GM18511 (cell line): ENCODE measurements around the gene MUC12.
"Not testable (repeated sequence)": the region's sequence is repeated elsewhere in the genome, so short reads cannot be mapped to it uniquely, and the experiment has no call there.

ENCODE experiments used
- ATAC-seq: cut with Tn5 transposase; IDR thresholded peaks from one replicate; pipeline ENCODE4 v1.9.1; 2021; ENCODE audit warnings: mild to moderate bottlenecking, moderate library complexity; ENCODE audit not compliant: unreplicated experiment

The MUC12 gene

GRCh38 chr7:100969066-100969615 is at the start of gene MUC12:
TSS of gene MUC12 (plus strand) at chr7:100969565. CDS start at chr7:100969623, 58 bp downstream.
- ATAC-seq = no peak

GRCh38 chr7:100919779-100920437 is 49.5 kb upstream of the MUC12 start:
- not testable (repeated sequence) for ATAC-seq

DNA sequence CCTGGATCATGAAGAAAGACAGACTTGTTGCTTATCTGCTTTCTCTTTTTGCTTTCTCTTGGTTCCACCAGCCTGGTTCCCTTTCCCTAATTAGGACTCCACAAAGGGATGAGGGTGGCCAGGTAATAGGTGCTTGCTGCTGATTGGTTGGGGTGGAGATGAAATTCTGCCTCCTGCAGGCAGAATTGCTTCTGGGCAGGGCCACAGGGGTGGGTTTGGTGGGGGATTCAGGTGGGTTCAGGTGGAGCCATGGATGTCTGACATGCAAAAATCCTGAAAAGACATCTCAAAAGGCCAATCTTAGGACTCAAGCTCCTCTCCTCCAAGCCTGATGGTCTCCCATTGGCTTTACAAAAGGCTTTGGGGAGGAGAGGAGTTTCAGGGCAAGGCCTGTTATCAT is 48.3 kb upstream of the MUC12 start:
- no peak for ATAC-seq

DNA sequence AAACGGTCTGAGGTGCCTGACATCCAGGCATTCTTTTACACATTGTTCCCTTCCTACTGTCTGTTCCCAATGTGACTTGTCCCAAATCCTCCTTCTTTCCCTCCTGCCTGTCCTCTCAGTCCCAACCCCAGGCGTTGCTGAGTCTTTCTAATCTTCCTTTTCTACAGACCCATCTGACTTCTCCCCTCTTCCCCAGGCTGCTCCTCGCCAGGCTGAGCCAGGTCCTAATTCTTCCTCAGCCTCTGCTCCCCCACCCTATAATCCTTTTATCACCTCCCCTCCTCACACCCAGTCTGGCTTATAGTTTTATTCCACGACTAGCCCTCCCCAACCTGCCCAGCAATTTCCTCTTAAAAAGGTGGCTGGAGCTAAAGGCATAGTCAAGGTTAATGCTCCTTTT is 45.7 kb upstream of the MUC12 start:
- not testable (repeated sequence) for ATAC-seq

DNA sequence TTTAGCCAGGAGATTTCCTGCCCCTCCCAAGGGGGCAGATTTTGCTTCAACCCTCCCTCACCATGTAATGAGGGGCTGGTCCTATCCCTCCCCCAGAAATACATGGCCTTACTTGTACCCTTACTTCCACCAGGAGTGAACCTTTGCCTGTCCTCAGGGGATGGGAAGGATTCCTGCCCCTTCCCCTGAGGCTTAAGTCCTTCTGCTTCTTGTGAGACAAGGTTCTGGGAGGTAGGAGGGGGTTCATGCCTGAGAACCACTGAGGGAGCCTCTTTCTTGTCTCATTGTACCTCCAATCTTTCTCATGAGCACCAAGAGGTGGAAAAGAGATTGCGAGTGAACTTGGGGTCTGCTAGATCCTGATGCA is 39.6 kb upstream of the MUC12 start:
- ATAC-seq = no peak

- no peak for ATAC-seq
Observed at GRCh38 chr7:100933734-100934133, 35.6 kb upstream of the MUC12 start.

DNA sequence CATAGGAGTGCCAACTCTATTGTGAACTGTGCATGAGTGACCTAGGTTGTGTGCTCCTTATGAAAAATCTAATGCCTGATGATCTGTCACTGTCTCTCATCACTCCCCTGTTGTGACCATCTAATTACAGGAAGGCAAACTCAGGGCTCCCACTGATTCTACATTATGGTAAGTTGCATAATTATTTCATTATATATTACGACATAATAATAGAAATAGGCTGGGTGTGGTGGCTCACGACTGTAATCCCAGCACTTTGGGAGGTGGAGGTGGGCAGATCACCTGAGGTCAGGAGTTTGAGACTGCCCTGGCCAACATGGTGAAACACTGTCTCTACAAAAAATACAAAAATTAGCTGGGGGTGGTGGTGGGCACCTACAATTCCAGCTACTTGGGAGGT is 34.0 kb upstream of the MUC12 start:
- ATAC-seq = not testable (repeated sequence)

DNA sequence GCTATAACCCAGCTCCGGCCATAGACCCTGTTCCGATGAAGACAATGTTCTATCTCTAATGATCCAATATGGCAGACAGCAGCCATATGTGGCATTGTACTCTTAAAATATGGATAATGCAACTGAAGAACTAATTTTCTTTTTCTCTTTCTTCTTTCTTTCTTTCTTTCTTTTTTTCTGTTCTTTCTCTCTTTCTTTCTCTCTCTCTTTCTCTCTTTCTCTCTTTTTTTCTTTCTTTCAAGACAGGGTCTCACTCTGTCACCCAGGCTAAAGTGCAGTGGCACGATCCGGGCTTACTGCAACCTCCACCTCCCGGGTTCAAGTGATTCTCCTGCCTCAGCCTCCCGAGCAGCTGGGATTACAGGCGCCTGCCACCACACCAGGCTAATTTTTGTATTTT is 33.2 kb upstream of the MUC12 start:
- not testable (repeated sequence) for ATAC-seq

DNA sequence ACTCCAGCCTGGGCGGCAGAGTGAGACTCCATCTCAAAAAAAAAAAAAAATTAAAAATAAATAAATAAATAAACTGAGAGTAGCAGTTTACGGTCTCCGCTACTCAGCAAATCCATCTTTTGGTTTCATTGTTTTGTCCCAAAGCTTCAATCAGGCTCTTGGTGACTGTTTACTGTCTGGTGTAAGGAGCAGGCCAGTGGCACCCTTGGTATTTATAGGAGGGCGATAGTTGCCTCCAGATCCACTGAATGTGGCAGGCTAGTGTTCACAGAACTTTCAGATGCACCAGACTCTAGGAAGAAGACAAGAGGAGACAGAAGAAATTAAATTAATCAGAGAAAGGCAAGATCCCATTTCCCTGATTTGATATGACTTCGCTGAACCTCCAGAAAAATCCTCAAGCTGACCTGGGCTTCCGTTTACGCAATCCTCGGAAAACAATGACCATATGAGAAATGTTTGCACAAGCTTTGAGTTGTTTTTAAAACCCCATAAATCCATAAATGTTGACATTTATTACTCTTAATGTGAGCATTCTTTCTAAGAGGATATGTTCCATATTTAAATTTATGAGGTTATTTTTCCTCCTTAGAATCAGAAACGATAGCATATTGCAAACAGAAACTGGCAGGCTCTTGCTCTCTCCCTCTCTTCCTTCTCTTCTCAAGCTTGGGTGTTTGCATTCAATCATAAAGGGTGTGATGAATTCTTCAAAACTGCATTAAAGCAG is 27.2 kb upstream of the MUC12 start:
- ATAC-seq = no peak

DNA sequence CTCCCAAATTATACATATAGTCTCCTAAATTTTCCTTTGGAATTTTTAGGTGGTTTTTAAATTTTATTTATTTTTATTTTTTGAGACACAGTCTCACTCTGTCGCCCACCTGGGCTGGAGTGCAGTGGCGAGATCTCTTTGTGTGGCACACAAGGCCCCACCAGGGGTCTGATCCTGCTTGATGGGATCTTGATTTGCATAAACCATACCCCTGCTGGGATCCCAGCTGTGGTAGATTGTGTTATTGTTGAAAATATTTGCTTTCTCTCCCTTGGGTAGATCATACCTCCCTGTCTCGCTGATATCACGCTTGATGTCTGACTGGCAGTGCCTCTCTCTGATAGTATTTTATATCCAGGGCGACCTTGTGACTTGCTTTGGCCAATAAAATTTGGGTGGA is 25.7 kb upstream of the MUC12 start:
- no peak for ATAC-seq

GRCh38 chr7:100944138-100944537 is 25.2 kb upstream of the MUC12 start:
- ATAC-seq = no peak

- no peak for ATAC-seq
Observed at GRCh38 chr7:100946111-100946510, 23.3 kb upstream of the MUC12 start.

DNA sequence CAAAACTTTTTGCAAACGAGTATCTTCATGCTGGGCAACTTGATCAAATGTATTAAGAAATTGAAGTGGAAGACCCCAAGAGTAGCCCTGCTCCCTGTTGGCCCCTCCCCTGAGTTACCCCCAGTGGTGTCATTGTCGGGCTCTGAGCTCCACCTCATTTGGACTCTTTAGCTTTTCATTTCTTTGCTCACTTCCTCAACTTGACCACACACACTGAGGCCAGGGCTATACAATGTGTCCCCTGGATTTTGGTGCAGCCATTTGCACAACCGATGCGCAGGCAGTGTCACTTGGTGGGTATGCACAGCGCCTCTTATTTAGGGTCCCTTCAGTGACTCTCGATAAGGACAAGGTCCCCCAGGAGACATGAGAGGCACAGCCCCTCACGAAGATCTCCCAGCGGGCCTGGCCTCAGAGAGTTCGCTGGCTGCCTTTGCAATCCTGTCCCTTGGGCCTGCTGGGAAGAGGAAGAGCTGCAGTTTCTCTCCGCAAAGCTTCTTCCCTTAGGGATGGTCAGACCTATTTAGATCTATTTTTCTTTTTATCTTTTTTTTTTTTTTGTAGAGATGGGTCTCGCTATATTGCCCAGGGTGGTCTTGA is 22.5 kb upstream of the MUC12 start:
- ATAC-seq = no peak

- no peak for ATAC-seq
Observed at GRCh38 chr7:100947792-100948191, 21.6 kb upstream of the MUC12 start.

DNA sequence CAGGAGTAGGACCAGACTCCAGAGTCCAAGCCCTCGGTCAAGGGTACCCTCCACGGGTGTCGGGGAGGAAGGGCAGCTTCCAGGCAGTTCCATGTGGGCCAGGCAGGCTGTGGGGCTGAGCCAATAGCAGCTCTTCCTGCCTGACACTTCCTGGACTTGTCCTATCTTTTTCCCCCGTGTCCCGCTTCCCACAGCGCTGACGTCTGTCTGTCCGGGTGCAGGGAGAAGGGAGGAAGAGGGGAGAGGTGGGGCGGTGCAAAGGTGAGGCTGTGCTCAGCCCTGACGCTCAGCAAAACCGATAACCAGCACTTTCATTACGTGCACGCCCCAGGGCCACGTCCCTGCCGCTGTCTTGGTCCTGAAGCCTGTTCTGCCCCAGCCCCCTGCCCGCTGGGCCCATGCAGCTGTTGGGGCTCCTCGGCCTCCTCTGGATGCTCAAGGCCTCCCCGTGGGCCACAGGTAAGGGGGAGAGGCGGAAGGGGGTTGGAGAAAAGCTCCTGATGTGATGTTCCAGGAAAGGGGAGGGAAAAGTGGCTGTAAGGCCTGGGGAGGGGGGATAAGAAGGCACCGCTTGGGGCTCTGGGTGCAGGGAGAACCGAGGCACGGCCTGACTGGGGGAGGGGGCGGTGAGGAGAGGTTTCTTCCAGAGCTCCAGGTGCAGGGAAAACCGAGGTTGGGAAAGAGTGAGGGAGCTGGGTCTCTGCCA is 20.0 kb upstream of the MUC12 start, which contains the start of gene MUC3A:
TSS of gene MUC3A (plus strand) at position 308 of the 706 bp plus-strand sequence. CDS start at position 399, 91 bp downstream.
- no peak for ATAC-seq

DNA sequence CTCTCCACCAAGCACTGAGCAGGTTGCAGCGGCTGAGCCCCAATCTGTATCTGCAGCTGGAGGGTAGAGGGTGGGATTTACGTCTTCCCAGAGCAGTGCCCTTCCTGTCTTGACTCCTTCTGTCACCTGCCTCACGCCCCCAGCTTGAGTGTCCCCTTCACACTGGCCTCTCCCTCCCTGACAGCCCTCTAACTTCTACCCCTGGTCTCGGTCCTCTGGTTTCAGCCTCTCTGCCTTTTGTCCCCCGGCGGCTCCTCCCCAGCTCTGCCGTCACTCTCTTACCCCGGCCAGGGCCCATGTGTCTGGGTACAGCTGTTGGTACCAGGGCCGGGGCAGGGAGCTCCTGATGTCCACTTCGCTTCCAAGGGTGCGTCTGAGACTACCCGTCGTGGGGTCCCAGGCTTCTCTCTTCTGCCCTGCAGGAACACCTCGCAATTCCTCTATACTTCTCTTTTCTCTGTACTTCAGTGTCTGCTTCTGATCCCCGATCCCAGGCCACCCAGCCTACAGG is 19.4 kb upstream of the MUC12 start:
- ATAC-seq = no peak

GRCh38 chr7:100951172-100951571 is 18.2 kb upstream of the MUC12 start:
- no peak for ATAC-seq

GRCh38 chr7:100951888-100952560 is 17.3 kb upstream of the MUC12 start:
- ATAC-seq = no peak

DNA sequence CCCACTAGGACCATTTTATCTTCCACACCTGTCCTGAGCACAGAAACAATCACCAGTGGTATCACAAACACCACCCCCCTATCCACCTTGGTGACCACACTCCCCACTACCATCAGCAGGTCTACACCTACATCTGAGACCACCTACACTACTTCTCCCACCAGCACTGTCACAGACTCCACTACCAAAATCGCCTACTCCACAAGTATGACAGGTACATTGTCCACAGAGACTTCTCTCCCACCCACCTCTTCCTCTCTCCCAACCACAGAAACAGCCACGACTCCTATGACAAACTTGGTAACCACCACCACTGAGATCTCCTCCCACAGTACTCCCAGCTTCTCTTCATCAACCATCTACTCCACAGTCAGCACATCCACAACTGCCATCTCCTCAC is 16.7 kb upstream of the MUC12 start:
- ATAC-seq = no peak

GRCh38 chr7:100957832-100958421 is 11.4 kb upstream of the MUC12 start:
- no peak for ATAC-seq
